Neural progenitor cell (in vitro differentiated cells): ENCODE results near the gene BSN. TPM values are rescaled to one million over a fixed set of nuclear protein-coding genes. Genes with fewer than 3 reads are reported as not detected.

Experiments used
- DNase-seq: peaks from one replicate; pipeline ENCODE4 v3.0.0-alpha.2; 2016; ENCODE audit warnings: low spot score
- H2AFZ ChIP-seq: fragments of 200-600 bp; sonication (generic); replicated peaks from 2 replicates; pipeline ENCODE4 v1.6.1; 2016; ENCODE audit warnings: antibody characterized with exemption
- H3F3A ChIP-seq: fragments of 200-600 bp; sonication (generic); 2 replicates; pipeline ENCODE4 v1.6.1; 2016; ENCODE audit warnings: antibody characterized with exemption, low read depth
- H3K27ac ChIP-seq: fragments of 200-600 bp; sonication (generic); 2 replicates; pipeline ENCODE4 v1.5.1; 2016; ENCODE audit warnings: mild to moderate bottlenecking
- H3K27me3 ChIP-seq: fragments of 200-600 bp; sonication (generic); 2 replicates; pipeline ENCODE4 v1.6.1; 2016; ENCODE audit warnings: mild to moderate bottlenecking, moderate library complexity
- H3K36me3 ChIP-seq: fragments of 200-600 bp; sonication (generic); 2 replicates; pipeline ENCODE4 v1.5.1; 2016
- H3K4me1 ChIP-seq: fragments of 200-600 bp; sonication (generic); 2 replicates; pipeline ENCODE4 v1.6.1; 2016; ENCODE audit warnings: mixed run types
- H3K4me2 ChIP-seq: fragments of 200-600 bp; sonication (generic); 2 replicates; pipeline ENCODE4 v1.6.1; 2016
- H3K4me3 ChIP-seq: fragments of 200-600 bp; sonication (generic); 2 replicates; pipeline ENCODE4 v1.5.1; 2016
- H3K79me2 ChIP-seq: fragments of 200-600 bp; sonication (generic); 2 replicates; pipeline ENCODE4 v1.6.1; 2016; ENCODE audit warnings: low read depth
- H3K9ac ChIP-seq: fragments of 200-600 bp; sonication (generic); 2 replicates; pipeline ENCODE4 v1.6.1; 2016
- H3K9me3 ChIP-seq: fragments of 200-600 bp; sonication (generic); 2 replicates; pipeline ENCODE4 v1.5.1; 2016; ENCODE audit warnings: low read depth
- H4K20me1 ChIP-seq: fragments of 200-600 bp; sonication (generic); 2 replicates; pipeline ENCODE4 v1.6.1; 2016; ENCODE audit warnings: low read depth
- H3K27ac Mint-ChIP-seq: 3 replicates; pipeline ENCODE4 v1.8.0; 2021; ENCODE audit warnings: mixed read lengths
- H3K27me3 Mint-ChIP-seq: 2 replicates; pipeline ENCODE4 v1.8.0; 2022; ENCODE audit warnings: low read depth, mild to moderate bottlenecking, inconsistent platforms, moderate library complexity, mixed read lengths; ENCODE audit not compliant: insufficient read depth
- H3K36me3 Mint-ChIP-seq: 3 replicates; pipeline ENCODE4 v1.8.0; 2021; ENCODE audit warnings: mixed read lengths
- H3K4me1 Mint-ChIP-seq: 3 replicates; pipeline ENCODE4 v1.8.0; 2021; ENCODE audit warnings: mixed read lengths
- H3K4me3 Mint-ChIP-seq: 3 replicates; pipeline ENCODE4 v1.8.0; 2021; ENCODE audit warnings: mild to moderate bottlenecking, moderate library complexity, mixed read lengths
- H3K9me3 Mint-ChIP-seq: 3 replicates; pipeline ENCODE4 v1.8.0; 2020; ENCODE audit warnings: mixed read lengths
- CTCF ChIP-seq: fragments of 200-600 bp; sonication (generic); IDR thresholded peaks from 2 replicates; pipeline ENCODE4 v1.5.1; 2017; ENCODE audit warnings: antibody characterized with exemption, mild to moderate bottlenecking
- EZH2 ChIP-seq: fragments of 200-600 bp; sonication (generic); IDR thresholded peaks from 2 replicates; pipeline ENCODE4 v1.6.1; 2017; ENCODE audit warnings: antibody characterized with exemption, mild to moderate bottlenecking, moderate library complexity
- EZH2phosphoT487 ChIP-seq: fragments of 200-600 bp; sonication (generic); IDR thresholded peaks from 2 replicates; pipeline ENCODE4 v1.6.1; 2017; ENCODE audit warnings: antibody characterized with exemption
- total RNA-seq: library from RNA; depleted of rRNA; stranded (reverse); fragments of >200 nt; gene quantifications from 2 replicates; pipeline ENCODE4 v1.2.3, GENCODE V29; 2015; ENCODE audit warnings: low replicate concordance

BSN gene
- total RNA-seq, 1 donor from 2014 or later, result 0.17 TPM

GRCh38 chr3:49509028-49509561 lies 45.2 kb upstream of the BSN start:
- Histone ChIP-seq H3K4me1 (no peaks in the 10 kb centered on the region), H3K27ac (no peak overlapping the region), H3K79me2 (peaks cover 50% of the 10 kb centered on the region), H3F3A (peaks cover 2% of the 10 kb centered on the region), H3K4me3 (no peak overlapping the region), H3K27me3 (no peaks in the 10 kb centered on the region), H4K20me1 (peaks cover 18% of the 10 kb centered on the region), H3K9me3 (no peaks in the 10 kb centered on the region), H2AFZ (no peak overlapping the region), H3K4me2 (no peak overlapping the region), H3K36me3 (peaks cover 10% of the 10 kb centered on the region), H3K9ac (no peak overlapping the region)
- peaks cover 17% of the 10 kb centered on the region for H3K36me3 Mint-ChIP-seq
- H3K27ac Mint-ChIP-seq, result no peak overlapping the region
- H3K9me3 Mint-ChIP-seq, result no peaks in the 10 kb centered on the region
- TF ChIP-seq CTCF (no peak), EZH2 (no peak), EZH2phosphoT487 (no peak)
- no peak overlapping the region for H3K4me3 Mint-ChIP-seq
- no peaks in the 10 kb centered on the region for H3K4me1 Mint-ChIP-seq
- peaks cover 2% of the 10 kb centered on the region for H3K27me3 Mint-ChIP-seq
- DNase-seq, result no peak

GRCh38 chr3:49511639-49512038 lies 42.6 kb upstream of the BSN start:
- Mint-ChIP-seq H3K4me1 (no peaks in the 10 kb centered on the region), H3K27me3 (peaks cover 2% of the 10 kb centered on the region), H3K27ac (no peak overlapping the region), H3K4me3 (no peak overlapping the region), H3K36me3 (peaks cover 26% of the 10 kb centered on the region), H3K9me3 (no peaks in the 10 kb centered on the region)
- H3K79me2 ChIP-seq, result peaks cover 37% of the 10 kb centered on the region
- H3K27me3 ChIP-seq, result no peaks in the 10 kb centered on the region
- peaks cover 21% of the 10 kb centered on the region for H4K20me1 ChIP-seq
- H3K4me1 ChIP-seq, result no peaks in the 10 kb centered on the region
- TF ChIP-seq EZH2phosphoT487, result no peak
- TF ChIP-seq EZH2, result no peak
- TF ChIP-seq CTCF, result no peak
- no peak overlapping the region for H2AFZ ChIP-seq
- H3F3A ChIP-seq, result peaks cover 2% of the 10 kb centered on the region
- no peaks in the 10 kb centered on the region for H3K9me3 ChIP-seq
- DNase-seq, result no peak
- H3K4me3 ChIP-seq, result no peak overlapping the region
- H3K4me2 ChIP-seq, result no peak overlapping the region
- H3K9ac ChIP-seq, result no peak overlapping the region
- no peak overlapping the region for H3K27ac ChIP-seq
- peaks cover 10% of the 10 kb centered on the region for H3K36me3 ChIP-seq

GRCh38 chr3:49512781-49513355 lies 41.4 kb upstream of the BSN start:
- Histone ChIP-seq H4K20me1 (peaks cover 24% of the 10 kb centered on the region), H3K36me3 (peaks cover 10% of the 10 kb centered on the region), H3K4me2 (no peak overlapping the region), H3K4me1 (no peaks in the 10 kb centered on the region), H3K9ac (no peak overlapping the region), H3K4me3 (no peak overlapping the region), H3K9me3 (no peaks in the 10 kb centered on the region), H3F3A (peaks cover 2% of the 10 kb centered on the region), H2AFZ (no peak overlapping the region), H3K27ac (no peak overlapping the region), H3K27me3 (no peaks in the 10 kb centered on the region), H3K79me2 (peaks cover 32% of the 10 kb centered on the region)
- DNase-seq, result no peak
- Mint-ChIP-seq H3K27ac (no peak overlapping the region), H3K4me1 (no peaks in the 10 kb centered on the region), H3K27me3 (peaks cover 2% of the 10 kb centered on the region), H3K9me3 (no peaks in the 10 kb centered on the region), H3K4me3 (no peak overlapping the region), H3K36me3 (peaks cover 33% of the 10 kb centered on the region)
- no peak for TF ChIP-seq EZH2
- TF ChIP-seq CTCF, result no peak
- no peak for TF ChIP-seq EZH2phosphoT487
